GM08714 (cell line): ENCODE measurements around the gene TEKT5.
"Not testable (repeated sequence)": the region's sequence is repeated elsewhere in the genome, so short reads cannot be mapped to it uniquely, and the experiment has no call there.

Experiments
- H3K4me3 ChIP-seq: fragments of 200-500 bp; sonication (Bioruptor generic); 2 replicates; pipeline ENCODE4 v1.5.1; 2014; ENCODE audit warnings: mild to moderate bottlenecking, low read length, inconsistent platforms
- ZNF274 ChIP-seq: IDR thresholded peaks from 2 replicates; pipeline ENCODE4 v1.6.1; 2012; ENCODE audit warnings: mild to moderate bottlenecking, low read depth, low read length

The TEKT5 gene

GRCh38 chr16:10638101-10638500 is 56.6 kb downstream of the TEKT5 start:
- H3K4me3 ChIP-seq = no peak overlapping the region
- TF ChIP-seq ZNF274 = no peak

DNA sequence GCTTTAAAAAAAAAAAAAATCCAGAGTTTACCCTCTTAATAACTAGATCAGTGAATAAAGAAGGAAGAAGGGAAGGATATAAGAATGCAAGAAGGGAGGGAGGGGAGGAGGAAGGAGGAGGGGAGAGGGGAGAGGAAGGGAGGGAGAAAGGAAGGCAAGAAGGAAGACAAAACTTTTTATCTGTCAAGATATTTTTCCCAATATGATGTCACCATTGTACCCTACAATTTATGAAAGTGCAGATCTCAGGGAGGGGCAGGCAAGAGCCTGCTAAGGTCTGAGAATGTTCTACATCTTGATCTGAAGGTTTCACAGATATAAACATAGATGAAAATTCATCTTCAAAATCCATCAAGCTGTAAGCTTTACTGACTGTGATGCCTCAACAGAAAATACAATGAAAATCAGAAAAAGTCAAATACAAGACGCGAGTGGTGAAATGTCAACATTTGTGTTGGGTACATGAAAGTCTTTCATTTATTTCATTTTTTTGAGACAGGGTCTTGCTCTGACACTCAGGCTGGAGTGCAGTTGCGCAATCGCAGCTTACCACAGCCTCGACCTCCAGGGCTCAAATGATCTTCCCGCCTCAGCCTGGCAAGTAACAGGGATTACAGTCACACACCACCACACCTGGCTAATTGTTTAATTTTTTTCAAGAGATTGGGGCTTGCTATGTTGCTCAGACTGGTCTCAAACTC is 57.2 kb downstream of the TEKT5 start:
- TF ChIP-seq ZNF274 = no peak

DNA sequence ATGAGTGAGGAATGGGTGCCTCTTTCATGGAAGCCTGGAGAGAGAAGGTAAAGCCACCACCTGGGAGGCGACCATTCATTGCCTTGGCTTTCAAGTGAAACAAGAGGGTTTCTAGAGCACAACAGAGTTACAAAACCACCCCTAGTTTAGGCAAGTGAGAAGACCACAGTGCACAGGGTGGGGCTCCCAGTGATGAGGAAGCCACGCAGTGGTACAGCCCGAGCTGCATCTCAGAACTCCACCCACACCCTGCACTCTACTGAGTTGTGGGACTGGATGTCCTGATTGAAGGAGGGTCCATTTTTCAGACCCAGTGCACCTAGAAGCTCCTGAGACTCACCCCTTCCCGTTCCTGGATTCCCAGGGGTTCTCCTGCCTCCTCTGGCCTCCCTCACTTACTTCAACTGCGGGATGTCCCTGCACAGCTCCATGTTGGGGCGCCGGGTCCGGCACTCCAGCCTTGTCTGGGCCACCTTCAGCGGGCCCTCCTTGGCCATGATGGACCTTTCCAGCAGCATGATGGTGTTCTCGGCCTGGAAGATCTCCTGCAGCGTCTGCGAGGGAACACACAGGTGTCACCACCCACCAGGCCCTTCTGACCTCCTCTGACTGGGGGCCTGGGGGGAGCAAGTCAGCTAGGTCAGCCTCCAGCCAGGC is 59.2 kb downstream of the TEKT5 start:
- H3K4me3 ChIP-seq = no peak overlapping the region
- no peak for TF ChIP-seq ZNF274

More for the DNA sequence above, 57.2 kb downstream of the TEKT5 start:
- no peak overlapping the region for H3K4me3 ChIP-seq

DNA sequence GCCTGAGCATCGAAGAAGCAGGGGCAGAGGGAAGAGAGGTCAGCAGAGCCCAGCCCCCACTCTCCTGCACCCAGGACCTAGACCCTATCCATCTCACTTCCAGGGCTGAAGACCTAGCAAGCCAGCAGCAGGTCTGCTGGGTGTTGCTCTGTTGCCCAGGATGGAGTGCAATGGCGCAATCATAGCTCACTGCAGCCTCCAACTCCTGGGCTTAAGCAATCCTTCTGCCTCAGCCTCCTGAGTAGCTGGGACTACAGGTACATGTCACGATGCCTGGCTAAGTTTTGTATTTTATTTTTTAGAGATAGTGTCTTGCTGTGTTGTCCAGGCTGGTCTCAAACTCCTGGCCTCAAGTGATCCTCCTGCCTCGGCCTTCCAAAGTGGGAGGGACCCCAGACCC is 61.3 kb downstream of the TEKT5 start:
- not testable (repeated sequence) for H3K4me3 ChIP-seq

GRCh38 chr16:10631886-10632285 is 62.8 kb downstream of the TEKT5 start:
- no peak overlapping the region for H3K4me3 ChIP-seq
- TF ChIP-seq ZNF274 = no peak

- TF ChIP-seq ZNF274 = no peak
- H3K4me3 ChIP-seq = no peak overlapping the region
These were observed 65.2 kb downstream of the TEKT5 start for GRCh38 chr16:10629592-10629963.

- no peak overlapping the region for H3K4me3 ChIP-seq
- TF ChIP-seq ZNF274 = no peak
These were observed 69.0 kb downstream of the TEKT5 start for GRCh38 chr16:10625595-10626357.

- TF ChIP-seq ZNF274 = no peak
- H3K4me3 ChIP-seq = no peak overlapping the region
These were observed 70.2 kb downstream of the TEKT5 start for GRCh38 chr16:10624527-10624926.

GRCh38 chr16:10623059-10623458 is 71.7 kb downstream of the TEKT5 start:
- no peak overlapping the region for H3K4me3 ChIP-seq
- TF ChIP-seq ZNF274 = no peak

DNA sequence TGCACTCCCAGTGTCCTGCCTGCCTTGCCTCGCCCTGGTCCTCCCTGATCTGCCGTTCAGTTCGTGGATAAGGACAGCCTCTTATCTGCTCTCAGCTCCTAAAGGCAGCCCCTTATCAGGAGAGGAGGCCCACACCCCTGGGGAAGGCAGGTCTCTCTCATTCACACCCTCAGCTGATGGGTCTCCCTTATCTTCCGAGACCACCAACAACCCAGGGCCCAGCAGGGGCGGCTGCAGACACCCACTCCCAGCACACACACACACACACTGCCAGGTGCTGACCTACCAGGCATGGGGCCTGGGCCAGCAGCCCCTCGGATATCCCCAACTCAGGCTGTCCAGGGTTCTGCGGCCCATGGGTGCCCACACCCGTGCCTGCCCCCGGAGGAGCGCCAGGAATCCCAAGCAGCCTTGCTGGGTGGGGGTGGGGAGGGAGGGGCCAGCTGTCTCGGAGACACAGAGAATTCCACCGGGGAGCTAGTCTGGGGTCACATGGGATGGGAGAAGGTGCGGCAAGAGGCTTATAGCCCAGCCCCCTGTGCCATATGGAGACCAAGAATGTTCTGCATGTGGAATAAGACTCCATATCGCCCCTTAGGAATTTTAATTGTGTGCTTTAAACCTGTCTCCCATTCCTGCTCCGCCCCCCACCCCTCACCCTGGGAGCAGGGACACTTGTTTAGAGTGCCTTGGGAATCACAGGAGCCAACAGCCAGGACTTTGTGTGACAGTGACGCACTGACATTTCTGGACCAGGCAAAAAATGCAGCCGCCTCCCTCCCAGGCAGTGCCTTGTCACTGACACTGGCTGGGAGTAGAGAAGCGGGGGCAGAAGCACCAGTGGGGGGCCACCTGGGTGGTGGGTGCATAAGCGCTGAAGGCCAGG is 72.5 kb downstream of the TEKT5 start:
- no peak overlapping the region for H3K4me3 ChIP-seq
- TF ChIP-seq ZNF274 = no peak

DNA sequence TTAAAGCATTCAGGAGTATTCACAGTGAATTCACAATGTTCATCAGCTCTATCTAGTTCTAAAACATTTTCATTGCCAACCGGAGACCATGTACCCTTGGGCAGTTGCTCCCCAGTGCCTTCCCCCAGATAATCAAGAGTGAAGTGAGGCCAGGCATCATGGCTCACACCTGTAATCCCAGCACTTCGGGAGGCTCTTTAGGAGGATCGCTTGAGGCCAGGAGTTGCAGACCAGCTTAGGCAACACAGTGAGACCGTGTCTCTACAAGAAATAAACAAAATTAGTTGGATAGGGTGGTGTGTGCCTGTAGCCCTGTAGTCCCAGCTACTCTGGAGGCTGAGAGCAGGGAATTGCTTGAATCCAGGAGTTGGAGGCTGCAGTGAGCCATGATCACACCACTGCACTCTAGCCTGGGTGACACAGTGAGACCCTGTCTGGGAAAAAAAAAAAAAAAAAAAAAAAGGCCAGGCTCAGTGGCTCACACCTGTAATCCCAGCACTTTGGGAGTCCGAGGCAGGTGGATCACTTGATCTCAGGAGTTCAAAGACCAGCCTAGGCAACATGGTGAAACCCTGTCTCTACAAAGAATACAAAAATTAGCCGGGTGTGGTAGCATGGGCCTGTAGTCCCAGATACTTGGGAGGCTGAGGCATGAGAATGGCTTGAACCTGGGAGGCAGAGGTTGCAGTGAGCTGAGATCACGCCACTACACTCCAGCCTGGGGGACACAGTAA is 73.3 kb downstream of the TEKT5 start:
- not testable (repeated sequence) for H3K4me3 ChIP-seq

DNA sequence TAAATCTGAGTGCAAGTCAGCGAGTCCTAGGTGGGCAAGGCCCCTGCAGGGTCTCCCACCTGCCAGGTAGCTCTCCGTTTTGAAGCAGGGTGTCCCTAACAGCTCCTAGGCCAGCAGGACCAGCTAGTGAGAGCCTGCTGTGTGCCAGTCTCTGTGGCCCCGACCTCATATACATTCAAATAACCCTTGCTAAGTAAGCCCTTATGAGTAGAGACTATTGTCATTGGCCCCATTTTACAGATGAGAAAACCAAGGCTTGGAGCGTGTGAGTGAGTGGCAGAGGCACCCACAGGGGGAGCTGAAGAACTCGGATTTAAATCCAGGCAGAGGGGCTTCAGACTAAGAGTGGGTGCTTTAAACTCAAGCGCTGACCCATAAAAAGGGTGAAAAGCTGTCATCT is 74.6 kb downstream of the TEKT5 start:
- TF ChIP-seq ZNF274 = no peak
- no peak overlapping the region for H3K4me3 ChIP-seq

DNA sequence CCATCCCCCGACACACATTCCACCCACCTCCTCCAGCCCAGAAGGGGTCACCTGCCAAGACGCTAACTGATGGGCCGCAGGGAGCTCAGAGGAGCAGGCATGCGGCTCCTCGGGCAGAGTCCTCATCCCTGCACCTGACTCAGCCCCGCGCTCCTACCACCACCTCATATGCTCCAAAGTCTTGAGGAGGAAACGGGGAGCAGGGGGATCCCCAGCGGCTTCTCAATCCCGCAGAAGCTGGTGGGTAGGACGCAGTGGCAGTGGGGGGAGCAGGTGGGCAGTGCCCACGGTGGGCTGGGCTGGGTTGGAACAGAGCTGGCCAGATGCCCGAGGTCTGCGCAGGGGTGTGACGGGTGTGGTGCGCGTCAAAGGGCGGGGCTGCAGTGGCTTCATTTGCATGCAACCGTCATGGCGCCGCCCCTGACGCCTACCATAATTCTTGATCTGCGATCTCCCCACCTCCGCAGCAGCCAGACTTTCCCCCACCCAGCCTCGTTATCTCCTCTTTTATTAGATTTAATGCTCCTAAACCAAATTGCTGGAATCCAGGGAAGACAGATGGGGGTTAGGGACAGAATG is 75.4 kb downstream of the TEKT5 start:
- TF ChIP-seq ZNF274 = no peak
- H3K4me3 ChIP-seq = no peak overlapping the region
